ENCODE results near the gene TMBIM4.

Gene TMBIM4

DNA sequence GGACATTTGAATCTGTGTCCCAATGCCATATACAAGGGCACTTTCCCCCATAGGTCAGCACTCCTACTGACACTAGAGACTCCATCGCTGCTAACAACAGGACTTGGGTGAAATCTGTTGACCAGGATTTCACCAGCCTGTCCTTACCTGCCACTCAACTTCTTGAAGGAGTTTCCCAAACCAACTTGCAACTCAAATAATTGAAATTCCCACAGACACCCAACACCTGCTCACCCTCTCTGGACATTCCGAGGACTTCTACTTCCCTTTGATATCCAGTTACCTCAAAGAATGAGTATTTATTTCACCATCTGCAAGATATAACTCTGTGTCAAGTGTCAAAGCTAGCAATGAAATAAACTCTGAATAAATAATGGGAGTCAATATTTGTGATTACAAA lies 83.8 kb downstream of the TMBIM4 start:
- no peak for DNase-seq

All from bone marrow (tissue), 2 donors.